ENCODE measurements around the gene ORAI3.

GRCh38 chr16:30914830-30915229 lies 34.0 kb upstream of the ORAI3 start:
- no peak for TF ChIP-seq TARDBP (IDR thresholded peaks at IDR 0.05)
- no peak for TF ChIP-seq BHLHE40 (IDR thresholded peaks at IDR 0.05; ENCODE audit: borderline replicate concordance)
- TF ChIP-seq SUZ12 (IDR thresholded peaks at IDR 0.05) = no peak
- no peak for TF ChIP-seq SP1 (IDR thresholded peaks at IDR 0.05)
- TF ChIP-seq PKNOX1 (IDR thresholded peaks at IDR 0.05) = no peak
- TF ChIP-seq NFRKB (IDR thresholded peaks at IDR 0.05) = no peak
- TF ChIP-seq ZNF384 (IDR thresholded peaks at IDR 0.05) = no peak
- no peak for TF ChIP-seq FOXK2 (IDR thresholded peaks at IDR 0.05)
- TF ChIP-seq CTBP1 (IDR thresholded peaks at IDR 0.05; ENCODE audit: borderline replicate concordance) = no peak
- TF ChIP-seq FOXM1 (IDR thresholded peaks at IDR 0.05; ENCODE audit: borderline replicate concordance) = no peak
- TF ChIP-seq FOXA1 (IDR thresholded peaks at IDR 0.05) = no peak
- TF ChIP-seq ARNT (IDR thresholded peaks at IDR 0.05) = no peak

All from HEK293T (cell line).